H1 (cell line): ENCODE measurements around the gene FRY. TPM values are rescaled to one million over a fixed set of nuclear protein-coding genes. Genes with fewer than 3 reads are reported as not detected.

Experiments
- CTCF ChIA-PET: fragments of 300-600 bp; sonication (Branson Sonifier 250); formaldehyde crosslinking; loops from one replicate; lab custom pipeline; 2021; ENCODE audit not compliant: partially characterized antibody; lab: Charles Lee
- POLR2A ChIA-PET: fragments of 300-600 bp; sonication (Branson Sonifier 250); formaldehyde crosslinking; loops from one replicate; lab custom pipeline; 2021; ENCODE audit warnings: inconsistent platforms; ENCODE audit not compliant: partially characterized antibody; lab: Charles Lee
- DNase-seq, 2 experiments: peaks; one replicate each; pipeline versions ENCODE4 v3.0.0 to v3.0.0-alpha.2; 2010 to 2022; ENCODE audit warnings: low spot score in 2 of 2, low read depth in 1 of 2, mixed read lengths in 1 of 2
- FAIRE-seq: peaks from 2 replicates; lab custom pipeline; 2011; peaks lifted over from hg19 to GRCh38; lab: Jason Lieb, UNC
- H2AFZ ChIP-seq: 2 replicates; pipeline ENCODE4 v1.8.1; 2012; ENCODE audit warnings: low read length, inconsistent platforms
- H2AK5ac ChIP-seq: 2 replicates; pipeline ENCODE4 v1.6.1; 2013; ENCODE audit warnings: low read depth, low read length
- H2BK120ac ChIP-seq: replicated peaks from 2 replicates; pipeline ENCODE3; 2013; ENCODE audit warnings: low read depth, low read length, inconsistent platforms
- H2BK12ac ChIP-seq: 2 replicates; pipeline ENCODE4 v1.6.1; 2013; ENCODE audit warnings: low read depth, low read length
- H2BK15ac ChIP-seq: 2 replicates; pipeline ENCODE4 v1.6.1; 2013; ENCODE audit warnings: low read length
- H2BK20ac ChIP-seq: 2 replicates; pipeline ENCODE4 v1.6.1; 2013; ENCODE audit warnings: low read length
- H2BK5ac ChIP-seq: 2 replicates; pipeline ENCODE4 v1.6.1; 2013; ENCODE audit warnings: low read depth, low read length
- H3K14ac ChIP-seq: 2 replicates; pipeline ENCODE4 v1.6.1; 2013; ENCODE audit warnings: inconsistent platforms; ENCODE audit not compliant: insufficient read length
- H3K18ac ChIP-seq: 2 replicates; pipeline ENCODE4 v1.6.1; 2013; ENCODE audit warnings: low read length; ENCODE audit errors: extremely low read depth
- H3K23ac ChIP-seq: 2 replicates; pipeline ENCODE4 v1.6.1; 2013; ENCODE audit warnings: inconsistent platforms; ENCODE audit not compliant: insufficient read length
- H3K23me2 ChIP-seq: 2 replicates; pipeline ENCODE4 v1.6.1; 2013; ENCODE audit warnings: low read depth, low read length
- H3K27ac ChIP-seq: 2 replicates; pipeline ENCODE4 v1.6.1; 2011; ENCODE audit warnings: low read depth, low read length, inconsistent platforms
- H3K27me3 ChIP-seq, 4 experiments: replicated peaks in 1 of 4; 1 replicate in 1 of 4; 2 replicates in 3 of 4; pipeline versions ENCODE4 v1.6.1 to v1.8.1; 2011 to 2013; ENCODE audit warnings: low read length in 3 of 4, mild to moderate bottlenecking in 3 of 4, inconsistent platforms in 2 of 4, mixed read lengths in 2 of 4, moderate library complexity in 1 of 4; ENCODE audit not compliant: control insufficient read depth in 3 of 4, insufficient read depth in 3 of 4; ENCODE audit errors: extremely low read depth in 1 of 4
- H3K36me3 ChIP-seq, 4 experiments: 2 replicates each; pipeline versions ENCODE4 v1.6.1 to v1.8.1; 2011 to 2013; ENCODE audit warnings: mild to moderate bottlenecking in 4 of 4, low read length in 3 of 4, moderate library complexity in 2 of 4, control low read depth in 1 of 4, inconsistent platforms in 1 of 4; ENCODE audit not compliant: insufficient read depth in 4 of 4, control insufficient read depth in 2 of 4
- H3K4ac ChIP-seq: replicated peaks from 2 replicates; pipeline ENCODE3; 2013; ENCODE audit warnings: low read length, low read depth, mixed read lengths, inconsistent platforms; ENCODE audit not compliant: insufficient read length
- H3K4me1 ChIP-seq, 4 experiments: replicated peaks in 1 of 4; 1 replicate in 1 of 4; 2 replicates in 3 of 4; pipeline versions ENCODE4 v1.6.1 to v1.8.1; 2011 to 2013; ENCODE audit warnings: low read length in 3 of 4, inconsistent platforms in 2 of 4, mixed read lengths in 1 of 4; ENCODE audit not compliant: insufficient read depth in 4 of 4, control insufficient read depth in 3 of 4
- H3K4me2 ChIP-seq, 2 experiments: 2 replicates each; pipeline versions ENCODE4 v1.6.1 to v1.8.1; 2011 to 2013; ENCODE audit warnings: low read depth in 2 of 2, low read length in 2 of 2, control low read depth in 1 of 2, inconsistent platforms in 1 of 2, mild to moderate bottlenecking in 1 of 2; ENCODE audit not compliant: insufficient read depth in 1 of 2
- H3K4me3 ChIP-seq, 4 experiments: fragments of 200-600, 300-600 bp in 1 of 4; sonication (generic), shearing (Covaris generic), sonication (Bioruptor Twin) in 1 of 4; 2 replicates each; pipeline versions ENCODE4 v1.5.1 to v1.8.1; 2011 to 2016; ENCODE audit warnings: low read length in 4 of 4, low read depth in 3 of 4, control low read depth in 2 of 4, inconsistent platforms in 2 of 4, mild to moderate bottlenecking in 2 of 4, mixed read lengths in 1 of 4, moderate library complexity in 1 of 4; ENCODE audit not compliant: insufficient read depth in 2 of 4; ENCODE audit errors: extremely low read depth in 1 of 4
- H3K56ac ChIP-seq: replicated peaks from 2 replicates; pipeline ENCODE3; 2013; ENCODE audit warnings: low read depth, mild to moderate bottlenecking, mixed read lengths, low read length, inconsistent platforms; ENCODE audit not compliant: insufficient read length
- H3K79me1 ChIP-seq: 2 replicates; pipeline ENCODE4 v1.6.1; 2013; ENCODE audit warnings: low read depth, low read length, control low read depth
- H3K79me2 ChIP-seq, 2 experiments: 2 replicates each; pipeline versions ENCODE4 v1.6.1 to v1.8.1; 2012 to 2013; ENCODE audit warnings: low read length in 2 of 2, mild to moderate bottlenecking in 2 of 2, inconsistent platforms in 1 of 2; ENCODE audit not compliant: insufficient read depth in 2 of 2, control insufficient read depth in 1 of 2
- H3K9ac ChIP-seq, 4 experiments: replicated peaks in 1 of 4; 1 replicate in 1 of 4; 2 replicates in 3 of 4; pipeline versions ENCODE4 v1.6.1 to v1.8.1; 2011 to 2013; ENCODE audit warnings: low read depth in 3 of 4, low read length in 3 of 4, control low read depth in 2 of 4, mild to moderate bottlenecking in 2 of 4, moderate library complexity in 2 of 4, inconsistent platforms in 1 of 4; ENCODE audit errors: extremely low read depth in 1 of 4
- H3K9me3 ChIP-seq, 2 experiments: 2 replicates each; pipeline versions ENCODE4 v1.6.1 to v1.8.1; 2012 to 2013; ENCODE audit warnings: mild to moderate bottlenecking in 2 of 2, moderate library complexity in 2 of 2, control low read depth in 1 of 2, inconsistent platforms in 1 of 2, low read depth in 1 of 2, low read length in 1 of 2, mixed read lengths in 1 of 2; ENCODE audit not compliant: insufficient read depth in 2 of 2
- H4K20me1 ChIP-seq, 2 experiments: replicated peaks in 1 of 2; 2 replicates each; pipeline versions ENCODE3 to v1.8.1; 2011 to 2013; ENCODE audit warnings: inconsistent platforms in 2 of 2, low read length in 2 of 2, mild to moderate bottlenecking in 1 of 2; ENCODE audit not compliant: insufficient read depth in 2 of 2, control insufficient read depth in 1 of 2
- H4K5ac ChIP-seq: 2 replicates; pipeline ENCODE4 v1.6.1; 2013; ENCODE audit warnings: low read length, low read depth, mixed read lengths, inconsistent platforms; ENCODE audit not compliant: insufficient read length
- H4K8ac ChIP-seq: 2 replicates; pipeline ENCODE4 v1.8.0; 2013; ENCODE audit warnings: mild to moderate bottlenecking, moderate library complexity, low read length, inconsistent platforms; ENCODE audit not compliant: insufficient read depth; ENCODE audit errors: extremely low read depth
- H4K91ac ChIP-seq: replicated peaks from 2 replicates; pipeline ENCODE3; 2013; ENCODE audit warnings: low read length, mixed read lengths, inconsistent platforms; ENCODE audit not compliant: insufficient read length
- CBX8 ChIP-seq: fragments of 300-800, 300-1000 bp; sonication (generic); IDR thresholded peaks from 2 replicates; pipeline ENCODE4 v1.7.1; 2016; ENCODE audit warnings: low read depth, low read length, borderline replicate concordance
- EGR1 ChIP-seq: IDR thresholded peaks from 2 replicates; pipeline ENCODE4 v1.6.1; 2011; ENCODE audit warnings: low read depth, low read length, borderline replicate concordance
- HDAC2 ChIP-seq, 2 experiments: fragments of 300-600 bp in 1 of 2; sonication (generic) in 1 of 2; IDR thresholded peaks; 2 replicates each; pipeline ENCODE4 v1.6.1; 2011 to 2012; ENCODE audit warnings: low read depth in 2 of 2, low read length in 2 of 2, mild to moderate bottlenecking in 2 of 2, moderate library complexity in 2 of 2, borderline replicate concordance in 1 of 2, inconsistent platforms in 1 of 2
- KDM1A ChIP-seq: fragments of 200-600, 300-600 bp; sonication (generic); IDR thresholded peaks from 2 replicates; pipeline ENCODE4 v1.7.1; 2016; ENCODE audit warnings: mild to moderate bottlenecking, low read length, borderline replicate concordance
- MAFK ChIP-seq: IDR thresholded peaks from 2 replicates; pipeline ENCODE4 v1.6.1; 2012; ENCODE audit warnings: low read depth, mild to moderate bottlenecking, improper control_type of control experiment, low read length
- NANOG ChIP-seq: IDR thresholded peaks from 2 replicates; pipeline ENCODE4 v1.6.1; 2011; ENCODE audit warnings: low read length, low read depth, mild to moderate bottlenecking, inconsistent platforms; ENCODE audit not compliant: insufficient read depth, poor library complexity, severe bottlenecking
- POU5F1 ChIP-seq: IDR thresholded peaks from 2 replicates; pipeline ENCODE4 v1.6.1; 2011; ENCODE audit warnings: low read depth, mild to moderate bottlenecking, low read length, moderate library complexity
- SAP30 ChIP-seq: fragments of 300-600 bp; sonication (generic); IDR thresholded peaks from 2 replicates; pipeline ENCODE4 v1.7.1; 2012; ENCODE audit warnings: low read length, moderate library complexity, mild to moderate bottlenecking, inconsistent platforms; ENCODE audit not compliant: insufficient read depth, insufficient replicate concordance
- TCF12 ChIP-seq: IDR thresholded peaks from 2 replicates; pipeline ENCODE4 v1.6.1; 2011; ENCODE audit warnings: low read depth, mild to moderate bottlenecking, low read length
- ZNF274 ChIP-seq: IDR thresholded peaks from 2 replicates; pipeline ENCODE4 v1.7.0; 2012; ENCODE audit warnings: low read length, borderline replicate concordance; ENCODE audit errors: extremely low read depth
- WGBS, 2 experiments: shearing (Covaris generic) in 1 of 2; methylation state at CpG; one replicate each; pipeline versions ENCODE4 v1.1.6 to v1.1.7; 2013 to 2015; ENCODE audit warnings: low lambda C conversion rate in 2 of 2, mixed read lengths in 2 of 2, inconsistent platforms in 1 of 2, low coverage in 1 of 2, missing lambda C conversion rate in 1 of 2; ENCODE audit not compliant: insufficient replicate concordance in 2 of 2, insufficient coverage in 1 of 2, insufficient read length in 1 of 2; ENCODE audit errors: extremely low coverage in 1 of 2, missing lambda C conversion rate in 1 of 2; 5-methylcytosine and 5-hydroxymethylcytosine counted together
- polyA plus RNA-seq, 7 experiments: library from polyadenylated mRNA; depleted of rRNA in 3 of 7; stranded (reverse) in 5 of 7; unstranded in 2 of 7; fragments of >200 nt in 5 of 7; fragments of 200-250 nt in 2 of 7; gene quantifications; 1 replicate in 5 of 7; 2 replicates in 1 of 7; 4 replicates in 1 of 7; pipeline versions ENCODE4 v1.2.1 to v1.2.3, GENCODE V29; 2011 to 2013; ENCODE audit warnings: missing spikeins in 2 of 7, mixed read lengths in 2 of 7
- total RNA-seq: library from RNA; stranded (reverse); fragmentation: NEBNext Ultra II Directional; extraction: Animal tissue kit (Norgen Biotek cat#: 25700); gene quantifications from 2 replicates; pipeline ENCODE4 v1.2.1, GENCODE V29; 2021
- TF ChIP-seq, protein P1 (sequence below): IDR thresholded peaks from 2 replicates; pipeline ENCODE4 v1.6.1; 2011; ENCODE audit warnings: low read length, improper control_type of control experiment

Gene FRY
- total and polyA plus RNA-seq, 2 of the 8 experiments (the other 6 are each of a cell fraction or from before 2014, with no cell fraction given), result 4.3 to 9.2 TPM

- Histone ChIP-seq H2BK12ac (no peak overlapping the region), H3K27me3 (no peaks in the 10 kb centered on the region), H3K4me2 (no peak overlapping the region), H3K4me1 (no peaks in the 10 kb centered on the region), H3K9me3 (no peaks in the 10 kb centered on the region), H4K20me1 (no peaks in the 10 kb centered on the region), H3K79me1 (no peaks in the 10 kb centered on the region), H2AFZ (no peak overlapping the region), H3K9ac (no peak overlapping the region), H4K5ac (no peak overlapping the region), H3K14ac (no peak overlapping the region), H3K36me3 (peaks cover 3 to 8% (median 5%) of the 10 kb centered on the region in 4 experiments; a peak in 6 of 8 replicates), H3K23ac (no peak overlapping the region), H3K4me3 (no peak overlapping the region), H3K56ac (no peak overlapping the region), H2AK5ac (no peak overlapping the region), H3K79me2 (no peaks in the 10 kb centered on the region), H2BK20ac (no peak overlapping the region), H3K18ac (no peak overlapping the region), H3K4ac (no peak overlapping the region), H2BK5ac (no peak overlapping the region), H2BK15ac (no peak overlapping the region), H2BK120ac (no peak overlapping the region), H4K8ac (no peak overlapping the region), H4K91ac (no peak overlapping the region), H3K23me2 (no peaks in the 10 kb centered on the region), H3K27ac (no peak overlapping the region)
- CTCF ChIA-PET, result interaction anchor here (0.8 to 0.9 kb wide), 2 partner anchors 9 to 11 kb away, joined by 3 to 4 read pairs; no protein-coding TSS in a partner anchor
- no peak for FAIRE-seq
- no peak for DNase-seq
- 88% methylated on average over 6 of the region's 6 CpGs; no CpG with 5 or more reads in 1 of the 2 experiments for WGBS, 2 experiments
- POLR2A ChIA-PET, result no interaction called here
- TF ChIP-seq KDM1A, result no peak
- no peak for TF ChIP-seq ZNF274
- TF ChIP-seq HDAC2 (IDR thresholded peaks at IDR 0.05; ENCODE audit: borderline replicate concordance in 1 of 2, low read depth in 2 of 2, low read length in 2 of 2), result no peak
- no peak for TF ChIP-seq NANOG
- no peak for TF ChIP-seq MAFK
- no peak for TF ChIP-seq SAP30
- no peak for TF ChIP-seq TCF12
- TF ChIP-seq, protein P1, sequence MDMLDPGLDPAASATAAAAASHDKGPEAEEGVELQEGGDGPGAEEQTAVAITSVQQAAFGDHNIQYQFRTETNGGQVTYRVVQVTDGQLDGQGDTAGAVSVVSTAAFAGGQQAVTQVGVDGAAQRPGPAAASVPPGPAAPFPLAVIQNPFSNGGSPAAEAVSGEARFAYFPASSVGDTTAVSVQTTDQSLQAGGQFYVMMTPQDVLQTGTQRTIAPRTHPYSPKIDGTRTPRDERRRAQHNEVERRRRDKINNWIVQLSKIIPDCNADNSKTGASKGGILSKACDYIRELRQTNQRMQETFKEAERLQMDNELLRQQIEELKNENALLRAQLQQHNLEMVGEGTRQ, result no peak
- no peak for TF ChIP-seq CBX8
- no peak for TF ChIP-seq POU5F1
- no peak for TF ChIP-seq EGR1
These were observed 206.1 kb downstream of the FRY start for GRCh38 chr13:32237681-32238080.
